ENCODE data around the gene SRRM2.

- TF ChIP-seq CTCF (conservative IDR thresholded peaks at IDR 0.05; ENCODE audit: low read length) (no peak), EZH2phosphoT487 (IDR thresholded peaks at IDR 0.05; ENCODE audit: borderline replicate concordance) (no peak)
These were observed 38.7 kb downstream of the SRRM2 start for GRCh38 chr16:2791174-2791573.
